H1 (cell line): ENCODE measurements around the gene TEAD2. TPM values are rescaled to one million over a fixed set of nuclear protein-coding genes. Genes with fewer than 3 reads are reported as not detected.

Source experiments
- CTCF ChIA-PET: fragments of 300-600 bp; sonication (Branson Sonifier 250); formaldehyde crosslinking; loops from one replicate; lab custom pipeline; 2021; ENCODE audit not compliant: partially characterized antibody; lab: Charles Lee
- POLR2A ChIA-PET: fragments of 300-600 bp; sonication (Branson Sonifier 250); formaldehyde crosslinking; loops from one replicate; lab custom pipeline; 2021; ENCODE audit warnings: inconsistent platforms; ENCODE audit not compliant: partially characterized antibody; lab: Charles Lee
- DNase-seq, 2 experiments: peaks; one replicate each; pipeline versions ENCODE4 v3.0.0 to v3.0.0-alpha.2; 2010 to 2022; ENCODE audit warnings: low spot score in 2 of 2, low read depth in 1 of 2, mixed read lengths in 1 of 2
- FAIRE-seq: peaks from 2 replicates; lab custom pipeline; 2011; peaks lifted over from hg19 to GRCh38; lab: Jason Lieb, UNC
- H2AFZ ChIP-seq: 2 replicates; pipeline ENCODE4 v1.8.1; 2012; ENCODE audit warnings: low read length, inconsistent platforms
- H2AK5ac ChIP-seq: 2 replicates; pipeline ENCODE4 v1.6.1; 2013; ENCODE audit warnings: low read depth, low read length
- H2BK120ac ChIP-seq: replicated peaks from 2 replicates; pipeline ENCODE3; 2013; ENCODE audit warnings: low read depth, low read length, inconsistent platforms
- H2BK12ac ChIP-seq: 2 replicates; pipeline ENCODE4 v1.6.1; 2013; ENCODE audit warnings: low read depth, low read length
- H2BK15ac ChIP-seq: 2 replicates; pipeline ENCODE4 v1.6.1; 2013; ENCODE audit warnings: low read length
- H2BK20ac ChIP-seq: 2 replicates; pipeline ENCODE4 v1.6.1; 2013; ENCODE audit warnings: low read length
- H2BK5ac ChIP-seq: 2 replicates; pipeline ENCODE4 v1.6.1; 2013; ENCODE audit warnings: low read depth, low read length
- H3K14ac ChIP-seq: 2 replicates; pipeline ENCODE4 v1.6.1; 2013; ENCODE audit warnings: inconsistent platforms; ENCODE audit not compliant: insufficient read length
- H3K18ac ChIP-seq: 2 replicates; pipeline ENCODE4 v1.6.1; 2013; ENCODE audit warnings: low read length; ENCODE audit errors: extremely low read depth
- H3K23ac ChIP-seq: 2 replicates; pipeline ENCODE4 v1.6.1; 2013; ENCODE audit warnings: inconsistent platforms; ENCODE audit not compliant: insufficient read length
- H3K23me2 ChIP-seq: 2 replicates; pipeline ENCODE4 v1.6.1; 2013; ENCODE audit warnings: low read depth, low read length
- H3K27ac ChIP-seq: 2 replicates; pipeline ENCODE4 v1.6.1; 2011; ENCODE audit warnings: low read depth, low read length, inconsistent platforms
- H3K27me3 ChIP-seq, 4 experiments: replicated peaks in 1 of 4; 1 replicate in 1 of 4; 2 replicates in 3 of 4; pipeline versions ENCODE4 v1.6.1 to v1.8.1; 2011 to 2013; ENCODE audit warnings: low read length in 3 of 4, mild to moderate bottlenecking in 3 of 4, inconsistent platforms in 2 of 4, mixed read lengths in 2 of 4, moderate library complexity in 1 of 4; ENCODE audit not compliant: control insufficient read depth in 3 of 4, insufficient read depth in 3 of 4; ENCODE audit errors: extremely low read depth in 1 of 4
- H3K36me3 ChIP-seq, 4 experiments: 2 replicates each; pipeline versions ENCODE4 v1.6.1 to v1.8.1; 2011 to 2013; ENCODE audit warnings: mild to moderate bottlenecking in 4 of 4, low read length in 3 of 4, moderate library complexity in 2 of 4, control low read depth in 1 of 4, inconsistent platforms in 1 of 4; ENCODE audit not compliant: insufficient read depth in 4 of 4, control insufficient read depth in 2 of 4
- H3K4ac ChIP-seq: replicated peaks from 2 replicates; pipeline ENCODE3; 2013; ENCODE audit warnings: low read length, low read depth, mixed read lengths, inconsistent platforms; ENCODE audit not compliant: insufficient read length
- H3K4me1 ChIP-seq, 4 experiments: replicated peaks in 1 of 4; 1 replicate in 1 of 4; 2 replicates in 3 of 4; pipeline versions ENCODE4 v1.6.1 to v1.8.1; 2011 to 2013; ENCODE audit warnings: low read length in 3 of 4, inconsistent platforms in 2 of 4, mixed read lengths in 1 of 4; ENCODE audit not compliant: insufficient read depth in 4 of 4, control insufficient read depth in 3 of 4
- H3K4me2 ChIP-seq, 2 experiments: 2 replicates each; pipeline versions ENCODE4 v1.6.1 to v1.8.1; 2011 to 2013; ENCODE audit warnings: low read depth in 2 of 2, low read length in 2 of 2, control low read depth in 1 of 2, inconsistent platforms in 1 of 2, mild to moderate bottlenecking in 1 of 2; ENCODE audit not compliant: insufficient read depth in 1 of 2
- H3K4me3 ChIP-seq, 4 experiments: fragments of 200-600, 300-600 bp in 1 of 4; sonication (generic), shearing (Covaris generic), sonication (Bioruptor Twin) in 1 of 4; 2 replicates each; pipeline versions ENCODE4 v1.5.1 to v1.8.1; 2011 to 2016; ENCODE audit warnings: low read length in 4 of 4, low read depth in 3 of 4, control low read depth in 2 of 4, inconsistent platforms in 2 of 4, mild to moderate bottlenecking in 2 of 4, mixed read lengths in 1 of 4, moderate library complexity in 1 of 4; ENCODE audit not compliant: insufficient read depth in 2 of 4; ENCODE audit errors: extremely low read depth in 1 of 4
- H3K56ac ChIP-seq: replicated peaks from 2 replicates; pipeline ENCODE3; 2013; ENCODE audit warnings: low read depth, mild to moderate bottlenecking, mixed read lengths, low read length, inconsistent platforms; ENCODE audit not compliant: insufficient read length
- H3K79me1 ChIP-seq: 2 replicates; pipeline ENCODE4 v1.6.1; 2013; ENCODE audit warnings: low read depth, low read length, control low read depth
- H3K79me2 ChIP-seq, 2 experiments: 2 replicates each; pipeline versions ENCODE4 v1.6.1 to v1.8.1; 2012 to 2013; ENCODE audit warnings: low read length in 2 of 2, mild to moderate bottlenecking in 2 of 2, inconsistent platforms in 1 of 2; ENCODE audit not compliant: insufficient read depth in 2 of 2, control insufficient read depth in 1 of 2
- H3K9ac ChIP-seq, 4 experiments: replicated peaks in 1 of 4; 1 replicate in 1 of 4; 2 replicates in 3 of 4; pipeline versions ENCODE4 v1.6.1 to v1.8.1; 2011 to 2013; ENCODE audit warnings: low read depth in 3 of 4, low read length in 3 of 4, control low read depth in 2 of 4, mild to moderate bottlenecking in 2 of 4, moderate library complexity in 2 of 4, inconsistent platforms in 1 of 4; ENCODE audit errors: extremely low read depth in 1 of 4
- H3K9me3 ChIP-seq, 2 experiments: 2 replicates each; pipeline versions ENCODE4 v1.6.1 to v1.8.1; 2012 to 2013; ENCODE audit warnings: mild to moderate bottlenecking in 2 of 2, moderate library complexity in 2 of 2, control low read depth in 1 of 2, inconsistent platforms in 1 of 2, low read depth in 1 of 2, low read length in 1 of 2, mixed read lengths in 1 of 2; ENCODE audit not compliant: insufficient read depth in 2 of 2
- H4K20me1 ChIP-seq, 2 experiments: replicated peaks in 1 of 2; 2 replicates each; pipeline versions ENCODE3 to v1.8.1; 2011 to 2013; ENCODE audit warnings: inconsistent platforms in 2 of 2, low read length in 2 of 2, mild to moderate bottlenecking in 1 of 2; ENCODE audit not compliant: insufficient read depth in 2 of 2, control insufficient read depth in 1 of 2
- H4K5ac ChIP-seq: 2 replicates; pipeline ENCODE4 v1.6.1; 2013; ENCODE audit warnings: low read length, low read depth, mixed read lengths, inconsistent platforms; ENCODE audit not compliant: insufficient read length
- H4K8ac ChIP-seq: 2 replicates; pipeline ENCODE4 v1.8.0; 2013; ENCODE audit warnings: mild to moderate bottlenecking, moderate library complexity, low read length, inconsistent platforms; ENCODE audit not compliant: insufficient read depth; ENCODE audit errors: extremely low read depth
- H4K91ac ChIP-seq: replicated peaks from 2 replicates; pipeline ENCODE3; 2013; ENCODE audit warnings: low read length, mixed read lengths, inconsistent platforms; ENCODE audit not compliant: insufficient read length
- CTCF ChIP-seq, 3 experiments: IDR thresholded peaks; 1 replicate in 2 of 3; 2 replicates in 1 of 3; pipeline versions ENCODE4 v1.5.1 to v1.6.1; 2011; ENCODE audit warnings: low read length in 3 of 3, mild to moderate bottlenecking in 3 of 3, inconsistent platforms in 2 of 3, low read depth in 1 of 3, moderate library complexity in 1 of 3; ENCODE audit not compliant: insufficient read depth in 1 of 3; ENCODE audit errors: control extremely low read depth in 1 of 3
- POLR2A ChIP-seq, 2 experiments: IDR thresholded peaks; 1 replicate in 1 of 2; 2 replicates in 1 of 2; pipeline ENCODE4 v1.6.1; 2011; ENCODE audit warnings: low read depth in 2 of 2, low read length in 2 of 2, mild to moderate bottlenecking in 2 of 2; ENCODE audit errors: control extremely low read depth in 1 of 2
- SIRT6 ChIP-seq: IDR thresholded peaks from one replicate; pipeline ENCODE4 v1.7.1; 2012; ENCODE audit warnings: low read length, inconsistent platforms
- YY1 ChIP-seq: IDR thresholded peaks from 2 replicates; pipeline ENCODE4 v1.6.1; 2011; ENCODE audit warnings: low read depth, mild to moderate bottlenecking, low read length
- WGBS, 2 experiments: shearing (Covaris generic) in 1 of 2; methylation state at CpG; one replicate each; pipeline versions ENCODE4 v1.1.6 to v1.1.7; 2013 to 2015; ENCODE audit warnings: low lambda C conversion rate in 2 of 2, mixed read lengths in 2 of 2, inconsistent platforms in 1 of 2, low coverage in 1 of 2, missing lambda C conversion rate in 1 of 2; ENCODE audit not compliant: insufficient replicate concordance in 2 of 2, insufficient coverage in 1 of 2, insufficient read length in 1 of 2; ENCODE audit errors: extremely low coverage in 1 of 2, missing lambda C conversion rate in 1 of 2; 5-methylcytosine and 5-hydroxymethylcytosine counted together
- polyA plus RNA-seq, 7 experiments: library from polyadenylated mRNA; depleted of rRNA in 3 of 7; stranded (reverse) in 5 of 7; unstranded in 2 of 7; fragments of >200 nt in 5 of 7; fragments of 200-250 nt in 2 of 7; gene quantifications; 1 replicate in 5 of 7; 2 replicates in 1 of 7; 4 replicates in 1 of 7; pipeline versions ENCODE4 v1.2.1 to v1.2.3, GENCODE V29; 2011 to 2013; ENCODE audit warnings: missing spikeins in 2 of 7, mixed read lengths in 2 of 7
- total RNA-seq: library from RNA; stranded (reverse); fragmentation: NEBNext Ultra II Directional; extraction: Animal tissue kit (Norgen Biotek cat#: 25700); gene quantifications from 2 replicates; pipeline ENCODE4 v1.2.1, GENCODE V29; 2021

Gene TEAD2
- total and polyA plus RNA-seq, 2 of the 8 experiments (the other 6 are each of a cell fraction or from before 2014, with no cell fraction given): 87.6 to 146 TPM

- peaks cover 3 to 27% of the 10 kb centered on the region in 2 experiments; a peak in 3 of 4 replicates for H3K79me2 ChIP-seq
Observed at GRCh38 chr19:49356382-49356781, 5.8 kb downstream of the TEAD2 start.

More at GRCh38 chr19:49356382-49356781, 5.8 kb downstream of the TEAD2 start:
- no peak overlapping the region for H3K14ac ChIP-seq
- POLR2A ChIA-PET: no interaction called here
- no peaks in the 10 kb centered on the region for H3K27me3 ChIP-seq
- H3K27ac ChIP-seq: no peak overlapping the region; the same call in 1 of the 2 replicates
- peaks cover 7 to 13% of the 10 kb centered on the region in 2 experiments for H4K20me1 ChIP-seq
- H2AK5ac ChIP-seq: no peak overlapping the region
- CTCF ChIA-PET: no interaction called here
- H2BK20ac ChIP-seq: no peak overlapping the region
- H3K23me2 ChIP-seq: peaks cover 3% of the 10 kb centered on the region; the same call in 1 of the 2 replicates
- DNase-seq: no peak
- H3K79me1 ChIP-seq: peaks cover 13% of the 10 kb centered on the region
- no peak overlapping the region for H3K4me2 ChIP-seq
- H2BK5ac ChIP-seq: no peak overlapping the region
- H3K56ac ChIP-seq: no peak overlapping the region
- no peak overlapping the region for H2BK12ac ChIP-seq
- H2BK120ac ChIP-seq: no peak overlapping the region
- H2BK15ac ChIP-seq: no peak overlapping the region
- 94% methylated on average over 4 of the region's 7 CpGs; no CpG with 5 or more reads in 1 of the 2 experiments for WGBS, 2 experiments
- peak overlapping the region in 1 of 4 experiments; percentile 22; a peak in 2 of 7 replicates for H3K9ac ChIP-seq
- no peaks in the 10 kb centered on the region for H3K9me3 ChIP-seq
- H4K5ac ChIP-seq: no peak overlapping the region
- TF ChIP-seq YY1 (no peak), SIRT6 (no peak), POLR2A (IDR thresholded peaks at IDR 0.05; ENCODE audit: control extremely low read depth in 1 of 2, low read depth in 2 of 2, low read length in 2 of 2) (peak in 1 of 2 experiments; percentile 32; a peak in 1 of 3 replicates), CTCF (IDR thresholded peaks at IDR 0.05; ENCODE audit: control extremely low read depth in 1 of 3, insufficient read depth in 1 of 3, low read depth in 1 of 3, low read length in 3 of 3) (no peak)
- TF ChIP-seq, all 59 proteins: peak for 1
- no peak overlapping the region for H3K18ac ChIP-seq
- peaks cover 0 to 10% (median 5%) of the 10 kb centered on the region in 4 experiments; a peak in 4 of 7 replicates for H3K4me1 ChIP-seq
- no peak overlapping the region for H3K23ac ChIP-seq
- no peak overlapping the region for H4K91ac ChIP-seq
- H2AFZ ChIP-seq: no peak overlapping the region
- H3K4me3 ChIP-seq: no peak overlapping the region
- H3K36me3 ChIP-seq: peaks cover 31 to 84% (median 60%) of the 10 kb centered on the region in 4 experiments
- H3K4ac ChIP-seq: no peak overlapping the region
- FAIRE-seq: no peak
- peak overlapping the region; percentile 3; the same call in 1 of the 2 replicates for H4K8ac ChIP-seq
